IPS-15b (cell line): ENCODE data around the gene CACNA1C.

ENCODE experiments used
- H3K27me3 ChIP-seq: one replicate; pipeline ENCODE4 v1.6.1; 2013; ENCODE audit warnings: low read length; ENCODE audit not compliant: control insufficient read depth, insufficient read depth
- H3K36me3 ChIP-seq: one replicate; pipeline ENCODE4 v1.6.1; 2013; ENCODE audit warnings: low read length; ENCODE audit not compliant: control insufficient read depth, insufficient read depth
- H3K4me1 ChIP-seq: one replicate; pipeline ENCODE4 v1.6.1; 2013; ENCODE audit warnings: mild to moderate bottlenecking, low read length; ENCODE audit not compliant: control insufficient read depth, insufficient read depth
- H3K4me3 ChIP-seq: one replicate; pipeline ENCODE4 v1.5.1; 2013; ENCODE audit warnings: low read depth, low read length
- H3K9ac ChIP-seq: one replicate; pipeline ENCODE4 v1.6.1; 2013; ENCODE audit warnings: low read depth, mild to moderate bottlenecking, low read length
- H3K9me3 ChIP-seq: one replicate; pipeline ENCODE4 v1.6.1; 2013; ENCODE audit warnings: mild to moderate bottlenecking, low read length; ENCODE audit not compliant: control insufficient read depth, insufficient read depth

CACNA1C gene

GRCh38 chr12:2286461-2287131 lies 233.8 kb downstream of the CACNA1C start:
- H3K4me1 ChIP-seq, result peaks cover 14% of the 10 kb centered on the region
- no peaks in the 10 kb centered on the region for H3K9me3 ChIP-seq
- H3K36me3 ChIP-seq, result no peaks in the 10 kb centered on the region
- H3K4me3 ChIP-seq, result no peak overlapping the region
- H3K27me3 ChIP-seq, result no peaks in the 10 kb centered on the region
- no peak overlapping the region for H3K9ac ChIP-seq

- H3K27me3 ChIP-seq, result no peaks in the 10 kb centered on the region
- no peak overlapping the region for H3K4me3 ChIP-seq
- no peaks in the 10 kb centered on the region for H3K36me3 ChIP-seq
- H3K9me3 ChIP-seq, result no peaks in the 10 kb centered on the region
- peaks cover 14% of the 10 kb centered on the region for H3K4me1 ChIP-seq
- H3K9ac ChIP-seq, result no peak overlapping the region
These were observed 234.4 kb downstream of the CACNA1C start for GRCh38 chr12:2287151-2287550.

- H3K36me3 ChIP-seq, result no peaks in the 10 kb centered on the region
- peaks cover 14% of the 10 kb centered on the region for H3K4me1 ChIP-seq
- no peaks in the 10 kb centered on the region for H3K9me3 ChIP-seq
- H3K4me3 ChIP-seq, result no peak overlapping the region
- H3K9ac ChIP-seq, result no peak overlapping the region
- no peaks in the 10 kb centered on the region for H3K27me3 ChIP-seq
These were observed 234.8 kb downstream of the CACNA1C start for GRCh38 chr12:2287589-2287988.

- H3K4me3 ChIP-seq, result no peak overlapping the region
- no peaks in the 10 kb centered on the region for H3K9me3 ChIP-seq
- H3K36me3 ChIP-seq, result no peaks in the 10 kb centered on the region
- H3K27me3 ChIP-seq, result no peaks in the 10 kb centered on the region
- H3K9ac ChIP-seq, result no peak overlapping the region
- peaks cover 14% of the 10 kb centered on the region for H3K4me1 ChIP-seq
These were observed 235.2 kb downstream of the CACNA1C start for GRCh38 chr12:2288001-2288400.

GRCh38 chr12:2288471-2288870 lies 235.7 kb downstream of the CACNA1C start:
- Histone ChIP-seq H3K4me3 (no peak overlapping the region), H3K9me3 (no peaks in the 10 kb centered on the region), H3K4me1 (peaks cover 14% of the 10 kb centered on the region), H3K9ac (no peak overlapping the region), H3K27me3 (no peaks in the 10 kb centered on the region), H3K36me3 (no peaks in the 10 kb centered on the region)

GRCh38 chr12:2288875-2289274 lies 236.1 kb downstream of the CACNA1C start:
- Histone ChIP-seq H3K4me1 (peaks cover 14% of the 10 kb centered on the region), H3K36me3 (no peaks in the 10 kb centered on the region), H3K9me3 (no peaks in the 10 kb centered on the region), H3K27me3 (no peaks in the 10 kb centered on the region), H3K4me3 (no peak overlapping the region), H3K9ac (no peak overlapping the region)

- Histone ChIP-seq H3K4me3 (no peak overlapping the region), H3K9ac (no peak overlapping the region), H3K27me3 (no peaks in the 10 kb centered on the region), H3K4me1 (peaks cover 14% of the 10 kb centered on the region), H3K9me3 (no peaks in the 10 kb centered on the region), H3K36me3 (no peaks in the 10 kb centered on the region)
These were observed 236.7 kb downstream of the CACNA1C start for GRCh38 chr12:2289525-2289924.

- Histone ChIP-seq H3K9me3 (no peaks in the 10 kb centered on the region), H3K9ac (no peak overlapping the region), H3K36me3 (no peaks in the 10 kb centered on the region), H3K4me1 (peaks cover 13% of the 10 kb centered on the region), H3K4me3 (no peak overlapping the region), H3K27me3 (no peaks in the 10 kb centered on the region)
These were observed 237.3 kb downstream of the CACNA1C start for GRCh38 chr12:2290091-2290490.

GRCh38 chr12:2290516-2291065 lies 237.8 kb downstream of the CACNA1C start:
- no peak overlapping the region for H3K4me3 ChIP-seq
- H3K9me3 ChIP-seq, result no peaks in the 10 kb centered on the region
- peaks cover 11% of the 10 kb centered on the region for H3K4me1 ChIP-seq
- no peaks in the 10 kb centered on the region for H3K36me3 ChIP-seq
- no peaks in the 10 kb centered on the region for H3K27me3 ChIP-seq
- no peak overlapping the region for H3K9ac ChIP-seq

GRCh38 chr12:2291182-2291832 lies 238.5 kb downstream of the CACNA1C start:
- no peak overlapping the region for H3K9ac ChIP-seq
- H3K36me3 ChIP-seq, result no peaks in the 10 kb centered on the region
- peaks cover 11% of the 10 kb centered on the region for H3K4me1 ChIP-seq
- H3K4me3 ChIP-seq, result no peak overlapping the region
- no peaks in the 10 kb centered on the region for H3K27me3 ChIP-seq
- no peaks in the 10 kb centered on the region for H3K9me3 ChIP-seq

- peaks cover 11% of the 10 kb centered on the region for H3K4me1 ChIP-seq
These were observed 239.2 kb downstream of the CACNA1C start for GRCh38 chr12:2291947-2292346.

GRCh38 chr12:2292560-2292959 lies 239.8 kb downstream of the CACNA1C start:
- H3K4me1 ChIP-seq, result peaks cover 9% of the 10 kb centered on the region
- H3K4me3 ChIP-seq, result no peak overlapping the region
- no peaks in the 10 kb centered on the region for H3K27me3 ChIP-seq
- no peak overlapping the region for H3K9ac ChIP-seq
- no peaks in the 10 kb centered on the region for H3K36me3 ChIP-seq
- no peaks in the 10 kb centered on the region for H3K9me3 ChIP-seq

More at GRCh38 chr12:2291947-2292346, 239.2 kb downstream of the CACNA1C start:
- H3K9me3 ChIP-seq, result no peaks in the 10 kb centered on the region
- H3K4me3 ChIP-seq, result no peak overlapping the region
- H3K27me3 ChIP-seq, result no peaks in the 10 kb centered on the region
- H3K36me3 ChIP-seq, result no peaks in the 10 kb centered on the region
- no peak overlapping the region for H3K9ac ChIP-seq
